Pancreas (tissue), 10 donors: Measurements from ENCODE around the gene CLDN7. TPM values are rescaled to one million over a fixed set of nuclear protein-coding genes. Genes with fewer than 3 reads are reported as not detected.

ENCODE experiments used
- ATAC-seq, 4 donors: fragments of 200-7000 bp; cut with Tn5 transposase; one replicate each; pipeline versions ENCODE4 v1.8.0 to v1.9.1; 2020; ENCODE audit warnings: mild to moderate bottlenecking in 4 of 4, moderate library complexity in 4 of 4
- DNase-seq, 6 donors: peaks; one replicate each; pipeline ENCODE4 v3.0.0-alpha.2; 2020
- FAIRE-seq: peaks from 2 replicates; lab custom pipeline; 2012; peaks lifted over from hg19 to GRCh38; lab: Jason Lieb, UNC
- H3K27ac ChIP-seq, 4 donors: fragments of 200-600 bp; sonication (generic); 1 replicate in 3 of 4; 2 replicates in 1 of 4; pipeline versions ENCODE4 v1.5.0 to v1.8.0; 2020
- H3K27me3 ChIP-seq, 4 donors: fragments of 200-600 bp; one replicate each; pipeline ENCODE4 v1.8.0; 2021
- H3K36me3 ChIP-seq, 3 donors: fragments of 200-600 bp; sonication (generic) in 1 of 3; one replicate each; pipeline versions ENCODE4 v1.5.0 to v1.8.0; 2020 to 2021
- H3K4me1 ChIP-seq, 3 donors: fragments of 200-600 bp; one replicate each; pipeline ENCODE4 v1.8.0; 2021
- H3K4me3 ChIP-seq, 4 donors: fragments of 200-600 bp; sonication (generic) in 2 of 4; one replicate each; pipeline versions ENCODE4 v1.5.0 to v1.8.0; 2020 to 2021
- H3K9me3 ChIP-seq, 4 donors: fragments of 200-600 bp; one replicate each; pipeline ENCODE4 v1.8.0; 2021
- WGBS, 2 donors: extraction: QIAGEN DNeasy Blood & Tissue Kit; methylation state at CpG; one replicate each; pipeline ENCODE4 v1.1.7; 2013; 5-methylcytosine and 5-hydroxymethylcytosine counted together
- intact Hi-C, 3 donors: fragments of 100-400 bp; cut with DNase I; formaldehyde crosslinking; loops; one replicate each; pipeline versions ENCODE4 v1.11.1 to v1.14.2; 2022
- polyA plus RNA-seq, 2 donors: library from polyadenylated mRNA; stranded (reverse); fragments of 200-250 nt; gene quantifications; one replicate each; pipeline ENCODE4 v1.2.3, GENCODE V29; 2013
- total RNA-seq, 6 donors: library from RNA; stranded (reverse); fragmentation: NEBNext Ultra II Directional in 4 of 6; extraction: Animal tissue kit (Norgen Biotek cat#: 25700) in 4 of 6; gene quantifications; one replicate each; pipeline versions ENCODE4 v1.2.1 to v1.2.4, GENCODE V29; 2021 to 2023
- TF ChIP-seq, protein P1 (sequence below), 4 donors: fragments of 200-600 bp; sonication (generic) in 3 of 4; IDR thresholded peaks; one replicate each; pipeline versions ENCODE4 v1.5.0 to v1.8.0; 2021; ENCODE audit warnings: antibody characterized with exemption in 4 of 4
- donor health status: healthy with polysubstance abuse.
- donor health status: DM: no; HTN: no; CAD: no; lungs with moderate emphysema.
- donor health status: DM: no; HTN: no; CAD: no.
- donor health status: control.
- donor health status: control.
- donor health status: Bipolar disorder and iron deficiency.
- donor health status: DM: yes; HTN: yes; CAD: no.
- donor health status: DM: no; HTN: no; CAD: no.
- donor health status: DM: no; HTN: no; CAD: no.
- donor health status: DM: yes; HTN: yes; CAD: no.

The CLDN7 gene
- total and polyA plus RNA-seq, 8 donors = 49.1 to 89.7 (median 62.4) TPM

DNA sequence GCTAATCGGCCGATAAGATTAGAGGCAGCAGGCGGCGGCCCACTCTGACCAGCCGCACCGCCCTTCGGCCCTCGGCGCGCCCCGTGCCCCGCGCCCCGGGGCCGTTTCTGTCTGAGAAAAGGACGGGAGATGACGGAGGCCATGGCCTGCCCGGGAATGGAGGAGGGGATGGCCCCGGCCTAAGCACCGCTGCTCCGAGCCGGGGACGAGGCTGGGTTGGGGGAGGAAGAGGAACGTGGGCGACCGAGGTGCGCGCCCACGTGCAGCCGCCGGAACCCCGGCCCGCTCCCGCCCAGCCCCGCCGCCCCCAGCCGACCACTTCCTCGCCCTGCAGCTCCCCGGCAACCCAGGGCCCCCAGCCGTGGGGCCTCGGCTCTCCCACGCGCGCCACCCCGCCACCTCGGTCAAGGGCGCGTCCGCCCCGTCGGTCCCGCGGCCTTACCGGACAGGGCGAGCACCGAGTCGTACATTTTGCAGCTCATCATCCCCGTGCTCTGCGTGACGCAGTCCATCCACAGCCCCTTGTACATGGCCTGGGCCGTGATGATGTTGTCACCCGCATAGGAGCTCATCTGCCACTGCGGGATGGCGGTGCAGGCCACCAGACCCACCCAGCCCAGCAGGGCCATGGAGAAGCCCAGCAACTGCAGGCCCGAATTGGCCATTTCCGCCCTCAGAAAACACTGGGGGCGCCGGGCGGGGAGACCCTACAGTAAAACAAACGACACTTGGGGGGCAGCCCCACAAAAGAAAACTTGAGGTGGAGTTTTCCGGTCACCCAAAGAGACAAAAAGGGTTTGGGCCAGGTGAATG is 693 bp downstream of the CLDN7 start:
- WGBS, 2 donors = 3 to 5% methylated on average over 62 to 71 of the region's 71 CpGs
- TF ChIP-seq, protein P1, sequence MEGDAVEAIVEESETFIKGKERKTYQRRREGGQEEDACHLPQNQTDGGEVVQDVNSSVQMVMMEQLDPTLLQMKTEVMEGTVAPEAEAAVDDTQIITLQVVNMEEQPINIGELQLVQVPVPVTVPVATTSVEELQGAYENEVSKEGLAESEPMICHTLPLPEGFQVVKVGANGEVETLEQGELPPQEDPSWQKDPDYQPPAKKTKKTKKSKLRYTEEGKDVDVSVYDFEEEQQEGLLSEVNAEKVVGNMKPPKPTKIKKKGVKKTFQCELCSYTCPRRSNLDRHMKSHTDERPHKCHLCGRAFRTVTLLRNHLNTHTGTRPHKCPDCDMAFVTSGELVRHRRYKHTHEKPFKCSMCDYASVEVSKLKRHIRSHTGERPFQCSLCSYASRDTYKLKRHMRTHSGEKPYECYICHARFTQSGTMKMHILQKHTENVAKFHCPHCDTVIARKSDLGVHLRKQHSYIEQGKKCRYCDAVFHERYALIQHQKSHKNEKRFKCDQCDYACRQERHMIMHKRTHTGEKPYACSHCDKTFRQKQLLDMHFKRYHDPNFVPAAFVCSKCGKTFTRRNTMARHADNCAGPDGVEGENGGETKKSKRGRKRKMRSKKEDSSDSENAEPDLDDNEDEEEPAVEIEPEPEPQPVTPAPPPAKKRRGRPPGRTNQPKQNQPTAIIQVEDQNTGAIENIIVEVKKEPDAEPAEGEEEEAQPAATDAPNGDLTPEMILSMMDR (IDR thresholded peaks at IDR 0.05) = no peak
- peak; percentile 10 to 25 (median 12) for ATAC-seq
- DNase-seq = peak in 5 of 6 donors; percentile 50 to 81 (median 63)
- H3K4me3 ChIP-seq = peak overlapping the region; percentile 50 to 83 (median 74)
- H3K9me3 ChIP-seq = no peaks in the 10 kb centered on the region
- no peak for FAIRE-seq
- H3K36me3 ChIP-seq = peaks cover 0 to 10% (median 4%) of the 10 kb centered on the region in 3 donors
- no peaks in the 10 kb centered on the region for H3K27me3 ChIP-seq
- intact Hi-C loops = loop anchor here in 1 of 3 donors (10.0 kb wide), 1 partner anchor 53 kb away; the partner anchor contains the start of gene GPS2
- H3K4me1 ChIP-seq = peaks cover 0 to 9% (median 6%) of the 10 kb centered on the region in 3 donors
- H3K27ac ChIP-seq = peak overlapping the region; percentile 97 to 99 (median 98)

DNA sequence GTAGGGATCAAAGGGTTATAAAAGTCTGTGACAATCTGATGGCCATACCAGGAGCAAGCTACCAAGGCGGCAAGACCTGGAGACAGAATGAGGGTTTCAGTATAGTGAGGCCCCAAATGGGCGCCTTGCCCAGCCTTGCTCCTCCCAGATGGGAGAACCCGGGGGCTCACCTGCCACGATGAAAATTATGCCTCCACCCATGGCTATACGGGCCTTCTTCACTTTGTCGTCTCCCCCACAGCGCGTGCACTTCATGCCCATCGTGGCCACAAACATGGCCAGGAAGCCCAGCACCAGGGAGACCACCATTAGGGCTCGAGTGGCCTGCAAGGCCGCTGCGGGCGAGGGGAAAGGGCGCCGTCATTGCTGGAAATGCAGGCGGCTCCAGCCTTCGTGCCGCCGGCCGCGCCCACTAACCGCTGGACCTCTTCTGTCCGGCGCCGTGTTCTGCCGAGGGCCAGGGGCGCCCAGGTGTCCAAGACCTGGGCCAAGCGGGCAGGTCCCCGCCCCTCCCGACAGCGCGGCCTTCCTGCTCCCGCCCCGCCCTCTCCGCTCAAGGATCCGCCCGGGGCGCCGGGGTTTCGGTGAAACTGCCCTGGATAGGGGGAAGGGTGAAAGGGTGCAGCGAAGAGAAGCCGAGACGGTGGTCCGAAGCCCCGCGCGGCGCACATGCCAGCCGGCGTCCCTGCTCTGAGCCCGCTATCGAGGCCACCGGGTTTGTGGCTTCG is 1.5 kb downstream of the CLDN7 start:
- DNase-seq = peak; percentile 82 to 94 (median 87)
- TF ChIP-seq, protein P1 (IDR thresholded peaks at IDR 0.05) = no peak
- Histone ChIP-seq H3K4me1 (peaks cover 0 to 9% (median 6%) of the 10 kb centered on the region in 3 donors), H3K4me3 (peak overlapping the region; percentile 50 to 83 (median 74)), H3K36me3 (peaks cover 4 to 10% (median 6%) of the 10 kb centered on the region in 3 donors), H3K9me3 (no peaks in the 10 kb centered on the region), H3K27me3 (no peaks in the 10 kb centered on the region), H3K27ac (peak overlapping the region; percentile 97 to 99 (median 98))
- intact Hi-C loops = loop anchor here in 1 of 3 donors (10.0 kb wide), 1 partner anchor 54 kb away; the partner anchor contains the start of gene GPS2
- FAIRE-seq = no peak
- 3% methylated on average over 52 to 54 of the region's 54 CpGs for WGBS, 2 donors
- ATAC-seq = peak; percentile 64 to 72 (median 70)

DNA sequence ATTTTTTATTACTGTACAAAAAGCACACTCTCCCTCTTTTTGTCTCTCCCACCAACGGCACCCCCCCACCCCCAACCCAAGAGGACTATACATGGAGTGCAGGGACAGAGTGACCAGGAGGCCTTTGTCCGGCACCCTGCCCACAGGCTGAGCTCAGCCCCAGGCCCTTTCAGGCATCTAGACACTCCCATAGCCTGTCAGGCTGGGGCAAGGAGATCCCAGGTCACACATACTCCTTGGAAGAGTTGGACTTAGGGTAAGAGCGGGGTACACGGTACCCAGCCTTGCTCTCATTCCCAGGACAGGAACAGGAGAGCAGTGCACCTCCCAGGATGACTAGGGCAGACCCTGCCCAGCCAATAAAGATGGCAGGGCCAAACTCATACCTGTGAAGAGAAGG is 2.1 kb downstream of the CLDN7 start:
- TF ChIP-seq, protein P1 (IDR thresholded peaks at IDR 0.05) = no peak
- FAIRE-seq = no peak
- Histone ChIP-seq H3K27ac (peak overlapping the region; percentile 97 to 99 (median 98)), H3K27me3 (no peaks in the 10 kb centered on the region), H3K4me3 (peak overlapping the region in 3 of 4 donors; percentile 68 to 83 (median 81)), H3K36me3 (peaks cover 4 to 15% (median 6%) of the 10 kb centered on the region in 3 donors), H3K4me1 (peaks cover 0 to 9% (median 6%) of the 10 kb centered on the region in 3 donors), H3K9me3 (no peaks in the 10 kb centered on the region)
- DNase-seq = peak in 2 of 6 donors; percentile 50 to 60
- intact Hi-C loops = loop anchor here in 1 of 3 donors (10.0 kb wide), 1 partner anchor 55 kb away; the partner anchor contains the start of gene GPS2
- ATAC-seq = no peak
- WGBS, 2 donors = 59 to 62% methylated on average over 4 of the region's 4 CpGs

DNA sequence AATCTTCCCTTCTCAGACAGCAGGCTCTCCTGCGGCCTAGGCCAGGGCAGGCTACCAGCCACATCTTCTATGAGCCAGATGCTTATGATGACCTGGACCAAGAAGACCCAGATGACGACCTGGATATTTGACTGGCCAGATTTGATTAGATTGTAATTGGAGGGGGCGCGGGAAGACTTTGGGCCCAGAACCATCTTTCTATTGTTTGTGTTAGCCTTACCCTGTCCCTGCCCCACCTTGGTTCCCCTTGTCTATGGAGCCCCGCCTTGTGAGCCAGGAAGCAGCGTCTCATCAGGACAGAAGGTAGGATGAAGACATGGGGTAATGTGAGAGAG is 2.8 kb downstream of the CLDN7 start:
- Histone ChIP-seq H3K4me1 (peaks cover 0 to 9% (median 6%) of the 10 kb centered on the region in 3 donors), H3K36me3 (peaks cover 4 to 21% (median 6%) of the 10 kb centered on the region in 3 donors), H3K27me3 (no peaks in the 10 kb centered on the region), H3K9me3 (no peaks in the 10 kb centered on the region), H3K27ac (peak overlapping the region in 1 of 4 donors; percentile 99), H3K4me3 (peak overlapping the region in 2 of 4 donors; percentile 68 to 81)
- no peak for FAIRE-seq
- WGBS, 2 donors = 79 to 80% methylated on average over 6 of the region's 6 CpGs
- peak in 1 of 6 donors; percentile 32 for DNase-seq
- no peak for ATAC-seq
- TF ChIP-seq, protein P1 (IDR thresholded peaks at IDR 0.05) = no peak
- intact Hi-C loops = no loop called here
